Measurements from ENCODE around the gene STMP1.
A peak's percentile ranks its signal among the peaks of the same experiment; 100 is the strongest.
"Not testable (repeated sequence)": the region's sequence is repeated elsewhere in the genome, so short reads cannot be mapped to it uniquely, and the experiment has no call there.

Gene STMP1

GRCh38 chr7:135665042-135665441, 2.7 kb downstream of the STMP1 start:
- no peak for DNase-seq

GRCh38 chr7:135666156-135666555, 3.8 kb downstream of the STMP1 start:
- no peak for DNase-seq

GRCh38 chr7:135666846-135667245, 4.5 kb downstream of the STMP1 start:
- no peak for DNase-seq

- DNase-seq, result not testable (repeated sequence)
Measured at GRCh38 chr7:135667626-135668025, 5.3 kb downstream of the STMP1 start.

GRCh38 chr7:135668852-135669395, 6.6 kb downstream of the STMP1 start:
- not testable (repeated sequence) for DNase-seq

- DNase-seq, result no peak
Measured at GRCh38 chr7:135669774-135670173, 7.5 kb downstream of the STMP1 start.

GRCh38 chr7:135670179-135670578, 7.9 kb downstream of the STMP1 start:
- DNase-seq, result no peak

- DNase-seq, result peak; percentile 55
Measured at GRCh38 chr7:135672560-135673359, 10.4 kb downstream of the STMP1 start.

- no peak for DNase-seq
Measured at GRCh38 chr7:135673360-135673706, 11.0 kb downstream of the STMP1 start.

- no peak for DNase-seq
Measured at GRCh38 chr7:135678612-135679575, 16.6 kb downstream of the STMP1 start.

- DNase-seq, result no peak
Measured at GRCh38 chr7:135681762-135682161, 19.4 kb downstream of the STMP1 start.

- DNase-seq, result no peak
Measured at GRCh38 chr7:135682191-135682590, 19.9 kb downstream of the STMP1 start.

- no peak for DNase-seq
Measured at GRCh38 chr7:135683609-135684008, 21.3 kb downstream of the STMP1 start.

GRCh38 chr7:135684136-135684535, 21.8 kb downstream of the STMP1 start:
- no peak for DNase-seq

GRCh38 chr7:135684699-135685098, 22.4 kb downstream of the STMP1 start:
- DNase-seq, result no peak

- DNase-seq, result no peak
Measured at GRCh38 chr7:135685306-135686084, 23.2 kb downstream of the STMP1 start.

GRCh38 chr7:135687466-135687865, 25.2 kb downstream of the STMP1 start:
- DNase-seq, result no peak

GRCh38 chr7:135690566-135690965, 28.3 kb downstream of the STMP1 start:
- no peak for DNase-seq

GRCh38 chr7:135692055-135692454, 29.7 kb downstream of the STMP1 start:
- no peak for DNase-seq

GRCh38 chr7:135692606-135693005, 30.3 kb downstream of the STMP1 start:
- not testable (repeated sequence) for DNase-seq

- DNase-seq, result no peak
Measured at GRCh38 chr7:135693558-135693957, 31.2 kb downstream of the STMP1 start.

- DNase-seq, result no peak
Measured at GRCh38 chr7:135697276-135698049, 35.1 kb downstream of the STMP1 start.

Data from RPMI8226 (cell line).